Colon (tissue), 2 donors: ENCODE data around the gene CKAP2L.

ENCODE experiments used
- FAIRE-seq: peaks from 2 replicates; lab custom pipeline; 2012; peaks lifted over from hg19 to GRCh38; lab: Jason Lieb, UNC
- donor health status: control.
- donor health status: control.

The CKAP2L gene

GRCh38 chr2:112760149-112760548 is 4.3 kb downstream of the CKAP2L start:
- no peak for FAIRE-seq

- FAIRE-seq: no peak
These were observed 5.7 kb downstream of the CKAP2L start for GRCh38 chr2:112758711-112759110.

- no peak for FAIRE-seq
These were observed 7.1 kb downstream of the CKAP2L start for GRCh38 chr2:112757265-112757664.

GRCh38 chr2:112756207-112756606 is 8.2 kb downstream of the CKAP2L start:
- no peak for FAIRE-seq

GRCh38 chr2:112755444-112755843 is 9.0 kb downstream of the CKAP2L start:
- no peak for FAIRE-seq

GRCh38 chr2:112754564-112754963 is 9.8 kb downstream of the CKAP2L start:
- FAIRE-seq: no peak

GRCh38 chr2:112752667-112753066 is 11.7 kb downstream of the CKAP2L start:
- no peak for FAIRE-seq

GRCh38 chr2:112751451-112752197 is 12.8 kb downstream of the CKAP2L start:
- no peak for FAIRE-seq

- no peak for FAIRE-seq
These were observed 13.9 kb downstream of the CKAP2L start for GRCh38 chr2:112750560-112750843.

GRCh38 chr2:112749755-112750559 is 14.5 kb downstream of the CKAP2L start:
- FAIRE-seq: no peak

GRCh38 chr2:112740527-112740926 is 23.9 kb downstream of the CKAP2L start:
- FAIRE-seq: no peak

- FAIRE-seq: no peak
These were observed 26.7 kb downstream of the CKAP2L start for GRCh38 chr2:112737542-112738232.

GRCh38 chr2:112733871-112734270 is 30.5 kb downstream of the CKAP2L start:
- FAIRE-seq: no peak

GRCh38 chr2:112733456-112733855 is 31.0 kb downstream of the CKAP2L start:
- no peak for FAIRE-seq

- FAIRE-seq: no peak
These were observed 32.9 kb downstream of the CKAP2L start for GRCh38 chr2:112731479-112731878.

- FAIRE-seq: no peak
These were observed 33.6 kb downstream of the CKAP2L start for GRCh38 chr2:112730791-112731190.

- no peak for FAIRE-seq
These were observed 34.2 kb downstream of the CKAP2L start for GRCh38 chr2:112730216-112730615.

- no peak for FAIRE-seq
These were observed 35.8 kb downstream of the CKAP2L start for GRCh38 chr2:112728378-112729175.

- no peak for FAIRE-seq
These were observed 36.4 kb downstream of the CKAP2L start for GRCh38 chr2:112728029-112728362.

GRCh38 chr2:112727276-112728028 is 37.0 kb downstream of the CKAP2L start:
- FAIRE-seq: no peak

- no peak for FAIRE-seq
These were observed 37.8 kb downstream of the CKAP2L start for GRCh38 chr2:112726487-112727190.
